HG02588 (cell line): ENCODE results near the gene LAX1.
"Not testable (repeated sequence)": the region's sequence is repeated elsewhere in the genome, so short reads cannot be mapped to it uniquely, and the experiment has no call there.

ENCODE experiments used
- ATAC-seq: cut with Tn5 transposase; IDR thresholded peaks from one replicate; pipeline ENCODE4 v1.9.1; 2021; ENCODE audit warnings: mild to moderate bottlenecking, moderate library complexity; ENCODE audit not compliant: unreplicated experiment

The LAX1 gene

DNA sequence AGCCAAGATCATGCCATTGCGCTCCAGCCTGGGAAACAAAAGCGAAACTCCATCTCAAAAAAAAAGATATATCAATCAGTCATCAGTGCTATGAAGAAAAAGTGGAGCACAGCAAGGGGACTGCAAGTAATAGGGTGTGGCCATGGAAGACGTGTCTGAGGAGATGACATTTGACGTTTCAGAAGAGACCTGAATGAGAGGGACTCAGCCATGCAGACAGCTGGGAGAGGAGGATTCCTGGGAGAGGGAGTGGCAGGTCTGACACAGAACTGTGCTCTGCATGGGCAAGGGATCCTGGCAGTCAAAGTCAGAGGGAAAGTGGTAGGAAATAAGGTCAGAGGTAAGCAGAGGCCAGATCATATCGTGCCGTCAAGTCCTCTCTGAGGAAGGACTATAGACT lies 3.3 kb downstream of the LAX1 start:
- ATAC-seq, result no peak

DNA sequence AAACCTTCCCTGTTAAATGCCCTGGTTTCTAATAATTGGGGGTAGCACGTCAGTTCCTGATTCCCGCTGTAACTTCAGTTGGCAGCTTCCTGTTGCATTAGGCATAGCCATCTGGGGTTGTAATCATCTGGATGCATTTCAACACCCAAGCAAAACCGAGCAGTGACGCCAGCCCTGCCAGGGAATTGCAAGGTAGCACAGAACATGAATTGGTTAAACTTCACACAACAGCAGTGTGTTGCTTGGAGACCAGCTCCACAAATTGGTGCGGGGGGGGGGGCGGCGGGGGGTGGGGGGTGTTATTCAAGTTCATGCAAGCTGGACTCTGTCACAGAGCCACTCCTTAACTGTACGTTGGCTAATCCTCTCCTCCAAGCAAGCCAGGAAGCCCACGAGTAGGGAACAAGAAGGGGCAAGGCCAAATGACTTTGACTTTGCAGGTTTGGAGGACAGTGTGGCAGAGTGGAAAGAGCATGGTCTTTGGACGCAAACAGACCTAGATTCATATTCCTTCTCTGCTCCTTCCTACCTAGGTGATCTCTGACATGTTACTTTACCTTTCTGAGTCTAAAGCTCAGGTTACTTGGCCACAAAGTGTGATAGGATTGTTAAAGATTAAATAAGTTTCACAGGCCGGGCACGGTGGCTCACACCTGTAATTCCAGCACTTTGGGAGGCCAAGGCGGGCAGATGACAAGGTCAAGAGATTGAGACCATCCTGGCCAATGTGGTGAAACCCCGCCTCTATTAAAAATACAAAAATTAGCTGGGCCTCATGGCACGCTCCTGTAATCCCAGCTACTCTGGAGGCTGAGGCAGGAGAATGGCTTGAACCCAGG lies 4.7 kb downstream of the LAX1 start:
- ATAC-seq, result no peak

DNA sequence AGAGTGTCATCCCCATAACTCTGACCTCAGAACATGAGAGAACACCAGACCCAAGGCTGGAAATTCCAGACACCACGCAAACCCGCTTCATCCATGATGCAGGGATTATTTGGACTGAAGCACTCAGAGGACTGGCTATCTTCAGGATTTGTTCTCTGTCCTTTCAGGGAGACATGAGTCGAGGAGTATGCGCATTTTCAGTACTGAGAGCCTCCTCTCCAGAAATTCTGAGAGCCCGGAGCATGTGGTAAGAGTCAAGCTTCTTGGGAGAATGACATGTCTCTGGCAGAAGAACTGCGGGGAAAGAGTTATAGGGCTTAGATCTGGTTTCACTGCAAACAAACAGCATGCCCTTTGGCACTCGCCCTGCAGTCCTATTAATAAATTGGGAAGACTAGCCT lies 6.9 kb downstream of the LAX1 start:
- ATAC-seq, result no peak

DNA sequence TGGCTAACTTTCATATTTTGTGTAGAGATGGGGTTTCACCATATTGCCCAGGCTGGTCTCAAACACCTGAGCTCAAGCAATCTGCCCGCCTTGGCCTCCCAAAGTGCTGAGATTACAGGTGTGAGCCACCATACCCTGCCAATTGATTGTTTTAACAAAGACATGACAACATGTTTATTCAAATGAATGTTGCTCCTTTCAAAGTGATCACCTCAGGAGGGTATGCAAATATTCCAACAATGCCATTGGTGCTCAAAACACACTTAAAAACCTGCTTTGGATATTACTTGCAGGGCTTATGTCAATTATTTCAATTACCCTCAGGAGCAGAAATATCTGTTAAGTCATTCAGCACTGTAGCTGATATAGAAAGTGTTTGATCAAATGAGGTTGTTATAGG lies 7.9 kb downstream of the LAX1 start:
- no peak for ATAC-seq

DNA sequence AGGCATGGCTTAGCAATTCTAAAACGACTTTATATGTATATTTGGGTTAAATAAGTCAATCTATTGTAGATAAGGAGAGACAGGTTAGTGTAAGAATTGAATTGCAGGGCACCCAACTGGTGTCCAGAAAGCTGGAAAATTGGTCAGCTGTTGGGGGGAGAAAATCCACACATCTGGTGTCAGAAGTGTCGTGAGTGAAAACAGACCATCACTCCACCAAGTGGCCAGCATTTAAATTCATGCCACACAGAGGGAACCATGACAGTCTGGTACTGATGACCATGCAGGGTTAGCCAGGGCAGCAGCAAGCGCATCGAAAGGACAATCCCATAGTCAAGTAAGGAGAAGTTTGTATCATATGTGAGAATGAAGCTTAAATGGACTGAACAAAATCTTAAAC lies 11.7 kb downstream of the LAX1 start:
- ATAC-seq, result no peak

DNA sequence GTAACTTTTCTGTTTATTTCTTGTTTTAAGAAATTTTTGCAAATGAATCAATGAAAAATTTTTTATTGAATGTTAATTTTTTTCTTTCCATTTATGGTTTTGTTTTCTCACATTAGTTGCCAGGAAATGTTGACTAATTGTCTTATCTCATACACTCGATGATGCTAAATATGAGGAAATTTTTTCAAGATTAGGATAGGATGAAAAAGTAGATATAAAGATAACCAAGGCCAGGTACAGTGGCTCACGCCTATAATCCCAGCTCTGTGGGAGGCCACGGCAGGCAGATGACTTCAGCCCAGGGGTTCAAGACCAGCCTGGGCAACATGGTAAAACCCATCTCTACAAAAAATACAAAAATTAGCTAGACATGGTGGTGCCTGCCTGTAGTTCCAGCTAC lies 12.6 kb downstream of the LAX1 start:
- no peak for ATAC-seq

DNA sequence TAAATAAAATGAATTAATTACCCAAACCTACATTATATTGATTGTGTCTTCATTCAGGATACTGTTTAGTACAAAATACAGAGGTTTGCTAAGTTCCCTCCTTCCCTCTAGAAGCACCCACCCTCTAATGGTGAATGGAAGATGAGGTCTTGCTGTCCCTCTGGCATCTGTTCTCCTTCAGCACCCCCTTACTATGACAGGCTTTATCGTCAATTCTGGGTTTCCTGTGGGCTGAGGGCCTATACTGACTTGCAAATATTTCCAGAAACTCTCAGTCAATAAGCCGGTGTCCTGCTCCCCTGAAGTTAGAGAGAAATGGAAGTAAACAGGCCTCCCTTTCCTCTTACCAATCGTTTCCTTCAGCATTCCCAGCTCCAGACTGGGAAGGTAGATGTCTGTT lies 13.2 kb downstream of the LAX1 start:
- ATAC-seq, result no peak

DNA sequence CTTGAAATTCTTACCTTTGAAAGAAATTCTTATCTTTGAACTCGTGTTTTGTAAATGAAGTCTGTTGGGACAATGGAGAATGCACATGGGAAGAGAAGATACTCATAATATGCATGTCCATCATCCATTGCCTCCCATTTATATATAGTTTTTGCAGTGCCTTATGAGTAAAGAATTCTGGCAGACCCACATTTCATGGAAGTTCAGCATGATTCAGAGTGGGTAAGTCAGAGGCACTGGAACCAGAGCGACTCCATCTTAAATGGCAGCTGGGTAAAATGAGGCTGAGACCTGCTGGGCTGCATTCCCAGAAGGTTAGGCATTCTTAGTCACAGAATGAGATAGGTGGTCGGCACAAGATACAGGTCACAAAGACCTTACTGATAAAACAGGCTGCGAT lies 13.8 kb downstream of the LAX1 start:
- no peak for ATAC-seq

DNA sequence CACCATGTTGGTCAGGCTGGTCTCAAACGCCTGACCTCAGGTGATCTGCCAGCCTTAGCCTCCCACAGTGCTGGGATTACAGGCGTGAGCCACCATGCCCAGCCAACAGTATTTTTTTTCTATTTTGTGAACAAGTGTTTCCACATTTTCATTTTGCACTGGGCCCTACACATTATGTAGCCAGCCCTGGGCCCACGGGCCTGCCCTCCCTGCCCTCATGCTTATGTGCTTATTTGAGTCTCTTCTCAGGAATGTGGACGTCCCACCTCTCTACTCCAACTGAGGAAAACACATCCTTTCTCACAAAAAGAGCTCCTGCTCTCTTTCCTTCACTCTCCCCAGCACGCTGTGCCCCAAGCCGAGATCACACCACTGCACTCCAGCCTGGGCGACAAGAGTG lies 17.0 kb downstream of the LAX1 start:
- no peak for ATAC-seq

DNA sequence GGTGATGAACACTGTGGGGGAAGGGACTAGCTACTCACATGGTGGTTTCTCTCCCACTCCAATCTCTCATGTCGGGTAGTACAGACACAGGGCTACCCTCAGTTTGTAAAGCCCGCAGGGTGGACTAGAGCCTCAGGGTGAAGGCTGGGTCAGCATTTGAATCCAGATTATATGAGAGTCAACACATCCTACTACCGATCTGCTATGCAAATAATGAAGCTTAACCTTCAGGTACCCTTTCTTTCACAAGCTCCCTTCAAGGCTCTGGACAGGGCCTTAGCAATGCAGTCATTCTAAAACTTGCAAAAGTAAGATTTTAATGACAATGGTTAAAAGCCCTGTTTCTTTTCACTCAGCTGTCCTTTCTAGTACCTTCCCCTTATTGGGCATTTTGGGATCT lies 25.0 kb downstream of the LAX1 start:
- no peak for ATAC-seq

DNA sequence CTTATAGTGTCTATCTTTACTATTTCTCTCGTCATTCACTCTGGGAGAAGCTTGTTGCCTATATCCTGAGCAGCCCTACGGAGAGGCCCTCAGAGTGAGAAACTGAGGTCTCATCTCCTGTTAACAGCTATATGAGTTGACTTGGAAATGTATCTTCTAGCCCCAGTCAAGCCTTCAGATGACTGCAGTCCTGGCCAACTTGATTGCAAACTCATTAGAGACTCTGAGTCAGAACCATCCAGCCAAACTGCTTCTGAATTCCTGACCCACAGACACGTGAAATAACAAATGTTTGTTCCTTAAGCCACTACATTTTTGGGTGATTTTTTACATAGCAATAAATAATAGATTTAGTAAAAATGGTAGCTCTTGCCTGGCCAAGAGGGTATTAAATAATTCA lies 26.5 kb downstream of the LAX1 start:
- ATAC-seq, result no peak

DNA sequence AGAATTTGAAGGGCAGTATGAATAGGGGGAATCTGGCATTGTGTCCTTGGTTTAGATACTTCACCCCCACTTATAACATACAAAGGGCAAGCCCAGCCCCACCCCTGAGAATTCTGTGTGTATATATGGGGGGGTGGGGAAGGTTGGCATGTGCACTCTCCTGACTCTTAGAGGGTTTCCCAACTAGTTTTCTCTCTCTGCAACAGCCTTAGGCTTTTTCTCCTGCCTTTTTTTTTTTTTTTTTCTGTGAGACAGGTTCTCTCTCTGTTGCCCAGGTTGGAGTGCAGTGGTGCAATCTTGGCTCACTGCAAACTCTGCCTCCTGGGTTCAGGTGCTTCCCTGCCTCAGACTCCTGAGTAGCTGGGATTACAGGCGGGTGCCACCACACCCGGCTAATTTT lies 27.5 kb downstream of the LAX1 start:
- no peak for ATAC-seq

DNA sequence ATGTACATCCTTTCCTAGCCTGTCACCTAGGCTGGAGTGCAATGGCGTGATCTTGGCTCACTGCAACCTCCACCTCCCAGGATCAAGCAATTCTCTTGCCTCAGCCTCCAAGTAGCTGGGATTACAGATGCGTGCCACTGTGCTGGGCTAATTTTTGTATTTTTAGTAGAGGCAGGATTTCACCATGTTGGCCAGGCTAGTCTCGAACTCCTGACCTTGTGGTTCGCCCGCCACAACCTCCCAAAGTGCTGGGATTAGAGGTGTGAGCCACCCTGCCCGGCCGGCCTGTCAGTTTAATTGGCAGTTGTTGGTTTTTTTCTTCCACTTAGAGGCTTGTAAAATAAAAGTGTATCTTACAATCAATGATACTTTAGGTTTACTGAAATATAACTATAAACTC lies 28.6 kb downstream of the LAX1 start:
- not testable (repeated sequence) for ATAC-seq

DNA sequence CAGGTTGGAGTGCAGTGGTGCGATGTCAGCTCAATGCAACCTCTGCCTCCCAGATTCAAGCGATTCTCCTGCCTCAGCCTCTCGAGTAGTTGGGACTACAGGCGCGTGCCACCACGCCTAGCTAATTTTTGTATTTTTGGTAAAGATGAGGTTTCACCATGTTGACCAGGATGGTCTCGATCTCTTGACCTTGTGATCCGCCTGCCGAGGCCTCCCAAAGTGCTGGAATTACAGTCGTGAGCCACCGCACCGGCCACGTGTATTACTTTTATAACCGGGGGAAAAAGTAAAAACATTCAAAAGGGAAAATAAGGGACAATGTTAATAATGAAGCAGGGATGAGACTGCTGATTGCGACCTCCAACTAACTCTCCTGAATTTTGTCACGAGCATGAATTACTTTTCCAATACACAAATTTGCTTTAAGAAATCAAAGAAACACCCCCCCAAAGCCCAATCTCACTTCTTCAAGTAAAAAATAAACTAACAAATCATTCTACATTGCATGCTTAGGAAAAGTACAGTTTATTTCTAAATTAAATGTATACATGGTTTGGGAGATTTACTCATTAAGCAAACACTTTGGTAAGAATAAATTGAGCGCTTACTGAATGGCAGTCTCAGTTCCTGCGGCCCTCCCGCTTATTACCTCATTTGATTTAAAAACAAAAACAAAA lies 29.9 kb downstream of the LAX1 start:
- ATAC-seq, result no peak

DNA sequence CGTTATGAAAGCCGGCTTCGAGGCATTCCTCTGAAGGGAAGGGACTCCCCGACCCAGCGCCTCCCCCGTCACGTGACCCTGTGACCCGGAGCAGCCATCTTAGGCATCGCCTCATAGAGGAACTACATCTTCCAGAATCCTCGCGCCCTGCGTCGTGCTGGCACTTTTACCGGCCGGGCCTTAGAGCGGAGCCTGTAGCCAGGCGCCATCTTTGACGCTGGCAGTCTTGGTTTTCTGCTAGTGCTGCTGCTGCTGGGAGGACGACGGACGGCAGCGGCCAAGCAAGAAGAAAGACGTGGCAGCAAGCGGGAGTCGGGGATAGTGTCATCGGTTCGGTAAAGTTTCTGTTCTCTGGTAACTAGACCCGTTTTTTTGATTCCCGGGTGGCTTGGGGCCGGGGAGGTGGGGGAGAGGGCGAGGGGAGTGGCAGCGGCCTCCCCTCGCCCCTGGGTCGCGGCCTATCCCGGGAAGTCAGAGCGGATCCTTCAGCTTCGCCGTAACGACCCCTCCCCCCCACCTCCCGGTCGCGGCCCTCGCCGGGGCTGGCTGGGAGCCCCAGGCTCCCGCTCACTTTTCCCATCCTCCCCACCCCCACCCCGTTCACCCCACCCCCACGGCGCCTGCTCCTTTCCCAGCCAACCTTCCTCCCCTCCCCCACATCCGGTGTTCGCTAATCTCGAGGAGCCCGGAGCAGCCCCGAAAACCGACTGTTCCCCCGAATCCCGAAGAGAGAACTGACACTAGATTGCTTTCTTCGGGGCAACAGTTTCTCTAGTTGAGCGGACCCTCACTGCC lies 30.7 kb downstream of the LAX1 start, which contains the start of the genes ZBED6 and ZC3H11A:
Gene ZBED6 (plus strand): TSS at position 183 of the 795 bp plus-strand sequence. CDS start 1,900 bp downstream, outside the sequence.
Gene ZC3H11A (plus strand): TSS at position 183 of the 795 bp plus-strand sequence. CDS start 21,448 bp downstream, outside the sequence.
- peak; percentile 97 for ATAC-seq

DNA sequence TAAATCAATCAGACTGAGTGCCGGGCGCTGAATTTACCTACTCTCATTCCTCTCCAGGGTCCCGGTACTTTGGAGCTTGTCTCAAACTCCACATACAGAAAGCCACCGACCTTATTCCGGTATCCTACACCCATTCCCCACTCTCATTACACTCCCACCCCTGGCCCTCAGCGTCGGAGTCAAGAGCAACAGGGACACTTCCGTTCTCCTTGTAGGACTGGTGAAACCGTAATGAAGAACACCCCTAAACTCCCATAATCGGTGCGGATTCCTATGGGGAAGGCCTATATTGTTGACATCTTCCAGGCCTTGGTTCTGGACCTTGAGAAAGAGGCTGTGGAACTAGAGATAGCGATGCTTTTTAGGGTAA lies 31.2 kb downstream of the LAX1 start:
- ATAC-seq, result no peak

DNA sequence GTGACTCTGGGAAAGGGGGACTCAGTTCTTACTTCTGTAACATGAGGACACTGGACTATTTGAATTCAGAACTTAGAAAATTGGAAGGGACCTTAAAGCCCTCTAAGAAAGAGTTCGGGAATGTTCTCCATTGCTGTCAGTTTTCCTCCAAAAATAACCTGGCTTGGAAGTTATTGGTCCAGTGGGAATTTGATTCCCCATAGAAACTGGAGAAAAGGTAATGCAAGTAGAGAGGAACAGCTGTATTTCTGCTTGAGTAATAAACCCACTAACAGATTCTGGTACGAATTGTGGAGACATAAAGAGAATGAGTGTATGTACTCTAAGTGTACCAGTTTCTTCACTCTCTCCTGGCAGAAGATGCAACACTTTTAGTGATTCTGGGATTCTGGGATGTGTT lies 32.2 kb downstream of the LAX1 start:
- ATAC-seq, result no peak

DNA sequence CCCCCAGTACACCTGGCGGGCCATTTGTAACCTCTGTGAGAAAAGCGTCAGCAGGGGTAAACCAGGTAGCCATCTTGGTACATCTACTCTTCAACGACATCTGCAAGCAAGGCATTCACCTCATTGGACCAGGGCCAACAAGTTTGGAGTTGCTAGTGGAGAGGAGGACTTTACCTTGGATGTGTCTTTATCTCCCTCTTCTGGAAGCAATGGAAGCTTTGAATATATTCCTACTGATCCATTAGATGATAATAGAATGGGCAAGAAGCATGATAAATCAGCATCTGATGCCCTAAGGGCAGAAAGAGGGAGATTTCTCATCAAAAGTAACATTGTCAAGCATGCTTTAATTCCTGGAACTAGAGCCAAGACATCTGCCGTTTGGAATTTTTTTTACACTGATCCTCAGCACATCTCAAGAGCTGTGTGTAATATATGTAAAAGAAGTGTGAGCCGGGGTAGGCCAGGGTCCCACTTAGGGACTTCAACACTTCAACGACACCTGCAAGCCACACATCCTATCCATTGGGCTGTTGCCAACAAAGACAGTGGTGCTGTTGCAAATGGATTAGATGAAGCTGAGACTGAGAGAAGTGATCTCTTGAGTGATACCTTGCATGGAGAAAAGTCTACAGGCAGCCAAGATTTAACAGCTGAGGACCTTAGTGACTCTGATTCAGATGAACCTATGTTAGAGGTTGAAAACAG lies 33.1 kb downstream of the LAX1 start:
- no peak for ATAC-seq

DNA sequence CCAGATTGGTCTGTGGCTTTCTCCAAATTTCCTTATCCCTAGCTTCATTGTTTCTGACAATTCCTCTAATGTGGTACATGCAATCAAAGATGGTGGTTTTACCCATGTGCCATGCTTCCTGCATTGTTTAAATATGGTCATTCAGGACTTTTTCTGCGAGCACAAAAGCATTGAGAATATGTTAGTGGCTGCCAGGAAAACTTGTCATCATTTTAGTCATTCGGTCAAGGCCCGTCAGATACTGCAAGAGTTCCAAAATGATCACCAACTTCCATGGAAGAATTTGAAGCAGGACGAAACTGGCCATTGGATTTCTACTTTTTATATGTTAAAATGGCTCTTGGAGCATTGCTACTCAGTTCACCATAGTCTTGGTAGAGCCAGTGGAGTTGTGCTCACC lies 34.2 kb downstream of the LAX1 start:
- no peak for ATAC-seq

DNA sequence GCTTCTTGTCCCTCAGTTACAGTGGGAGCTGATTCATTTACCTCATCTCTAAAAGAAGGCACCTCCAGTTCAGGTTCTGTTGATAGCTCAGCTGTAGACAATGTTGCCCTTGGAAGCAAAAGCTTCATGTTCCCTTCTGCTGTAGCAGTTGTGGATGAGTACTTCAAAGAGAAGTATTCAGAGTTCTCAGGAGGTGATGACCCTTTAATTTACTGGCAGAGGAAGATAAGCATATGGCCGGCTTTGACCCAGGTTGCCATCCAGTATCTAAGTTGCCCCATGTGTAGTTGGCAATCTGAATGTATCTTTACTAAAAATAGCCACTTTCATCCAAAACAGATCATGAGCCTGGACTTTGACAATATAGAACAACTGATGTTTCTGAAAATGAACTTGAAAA lies 35.0 kb downstream of the LAX1 start:
- ATAC-seq, result no peak

DNA sequence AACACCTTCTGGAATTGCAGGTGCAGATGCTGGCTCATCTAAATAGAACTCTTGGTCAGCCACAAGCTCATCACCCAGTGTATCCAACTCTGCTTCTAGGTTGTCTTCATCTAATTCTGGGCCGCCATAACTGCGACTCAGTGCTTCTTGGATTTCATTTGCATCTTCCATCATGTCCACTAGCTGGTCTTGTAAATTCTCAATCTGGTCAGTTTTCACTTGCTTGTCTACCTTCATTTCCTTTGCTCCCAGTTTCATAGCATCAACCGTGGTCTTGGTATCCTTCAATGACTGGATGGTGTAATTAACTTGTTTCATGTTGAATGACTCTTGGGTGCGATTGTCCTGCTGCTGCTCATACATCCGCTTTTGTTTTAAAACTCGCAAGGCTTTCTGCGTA lies 40.7 kb downstream of the LAX1 start:
- ATAC-seq, result no peak
